NT2/D1 (cell line): ENCODE measurements around the gene TEDC1.
A peak's percentile ranks its signal among the peaks of the same experiment; 100 is the strongest.

ENCODE experiments used
- DNase-seq: peaks from one replicate; pipeline ENCODE4 v3.0.0-alpha.2; 2011; ENCODE audit warnings: low read depth, low spot score
- H3K27me3 ChIP-seq: 2 replicates; pipeline ENCODE4 v1.6.0; 2011; ENCODE audit warnings: mild to moderate bottlenecking; ENCODE audit not compliant: insufficient read length, insufficient read depth
- H3K36me3 ChIP-seq: 2 replicates; pipeline ENCODE4 v1.6.1; 2011; ENCODE audit warnings: mild to moderate bottlenecking, low read length, mixed read lengths; ENCODE audit not compliant: insufficient read depth, insufficient read length
- H3K4me1 ChIP-seq: 2 replicates; pipeline ENCODE4 v1.5.1; 2011; ENCODE audit not compliant: insufficient read depth, insufficient read length
- H3K4me3 ChIP-seq: 2 replicates; pipeline ENCODE4 v1.5.1; 2011; ENCODE audit warnings: low read depth; ENCODE audit not compliant: insufficient read length
- H3K9ac ChIP-seq: 2 replicates; pipeline ENCODE4 v1.6.0; 2011; ENCODE audit warnings: low read depth; ENCODE audit not compliant: insufficient read length
- H3K9me3 ChIP-seq: 2 replicates; pipeline ENCODE4 v1.5.1; 2011; ENCODE audit warnings: mild to moderate bottlenecking, low read length; ENCODE audit not compliant: insufficient read depth
- SUZ12 ChIP-seq: IDR thresholded peaks from 2 replicates; pipeline ENCODE4 v1.6.1; 2011; ENCODE audit not compliant: insufficient read length, insufficient read depth; ENCODE audit errors: extremely low read depth
- YY1 ChIP-seq: IDR thresholded peaks from 2 replicates; pipeline ENCODE4 v1.6.1; 2011; ENCODE audit not compliant: insufficient read length, insufficient read depth
- ZNF274 ChIP-seq: IDR thresholded peaks from 2 replicates; pipeline ENCODE4 v1.6.1; 2011; ENCODE audit warnings: mild to moderate bottlenecking, low read depth, low read length

The TEDC1 gene

GRCh38 chr14:105533391-105533790, 42.3 kb downstream of the TEDC1 start:
- no peak overlapping the region for H3K9ac ChIP-seq
- H3K27me3 ChIP-seq, result peaks cover 23% of the 10 kb centered on the region
- TF ChIP-seq SUZ12 (no peak), ZNF274 (no peak), YY1 (no peak)
- H3K36me3 ChIP-seq, result no peaks in the 10 kb centered on the region
- no peak overlapping the region for H3K4me3 ChIP-seq
- H3K9me3 ChIP-seq, result peaks cover 5% of the 10 kb centered on the region; the same call in 1 of the 2 replicates
- no peak for DNase-seq
- H3K4me1 ChIP-seq, result peaks cover 6% of the 10 kb centered on the region

GRCh38 chr14:105533811-105534498, 42.9 kb downstream of the TEDC1 start:
- Histone ChIP-seq H3K9me3 (peaks cover 4% of the 10 kb centered on the region; the same call in 1 of the 2 replicates), H3K9ac (no peak overlapping the region), H3K27me3 (peaks cover 26% of the 10 kb centered on the region), H3K4me1 (peaks cover 6% of the 10 kb centered on the region), H3K4me3 (no peak overlapping the region), H3K36me3 (no peaks in the 10 kb centered on the region)
- no peak for DNase-seq
- TF ChIP-seq YY1 (no peak), ZNF274 (no peak), SUZ12 (no peak)

GRCh38 chr14:105534586-105534985, 43.5 kb downstream of the TEDC1 start:
- TF ChIP-seq ZNF274 (no peak), YY1 (no peak), SUZ12 (no peak)
- Histone ChIP-seq H3K4me3 (no peak overlapping the region), H3K27me3 (peaks cover 22% of the 10 kb centered on the region), H3K9me3 (no peaks in the 10 kb centered on the region), H3K9ac (no peak overlapping the region), H3K4me1 (peaks cover 6% of the 10 kb centered on the region), H3K36me3 (no peaks in the 10 kb centered on the region)
- no peak for DNase-seq

GRCh38 chr14:105536051-105536450, 45.0 kb downstream of the TEDC1 start:
- H3K4me3 ChIP-seq, result no peak overlapping the region
- DNase-seq, result no peak
- H3K9me3 ChIP-seq, result no peaks in the 10 kb centered on the region
- H3K9ac ChIP-seq, result no peak overlapping the region
- no peaks in the 10 kb centered on the region for H3K36me3 ChIP-seq
- H3K27me3 ChIP-seq, result peaks cover 22% of the 10 kb centered on the region
- H3K4me1 ChIP-seq, result peaks cover 6% of the 10 kb centered on the region
- no peak for TF ChIP-seq SUZ12
- no peak for TF ChIP-seq ZNF274
- no peak for TF ChIP-seq YY1

GRCh38 chr14:105536691-105537579, 45.9 kb downstream of the TEDC1 start:
- Histone ChIP-seq H3K9me3 (no peaks in the 10 kb centered on the region), H3K27me3 (peaks cover 22% of the 10 kb centered on the region), H3K4me3 (no peak overlapping the region), H3K36me3 (no peaks in the 10 kb centered on the region), H3K4me1 (peaks cover 6% of the 10 kb centered on the region), H3K9ac (no peak overlapping the region)
- TF ChIP-seq ZNF274 (no peak), YY1 (no peak), SUZ12 (no peak)
- no peak for DNase-seq

GRCh38 chr14:105537580-105538474, 46.8 kb downstream of the TEDC1 start:
- H3K9ac ChIP-seq, result peak overlapping the region; percentile 64
- H3K9me3 ChIP-seq, result no peaks in the 10 kb centered on the region
- no peak for TF ChIP-seq ZNF274
- no peak for TF ChIP-seq YY1
- TF ChIP-seq SUZ12, result no peak
- no peak overlapping the region for H3K4me3 ChIP-seq
- H3K27me3 ChIP-seq, result peaks cover 22% of the 10 kb centered on the region
- no peak for DNase-seq
- no peaks in the 10 kb centered on the region for H3K36me3 ChIP-seq
- H3K4me1 ChIP-seq, result no peaks in the 10 kb centered on the region
